ENCODE measurements around the gene DMRTA2.

DMRTA2 gene

GRCh38 chr1:50450861-50451653 lies 27.8 kb upstream of the DMRTA2 start:
- TF ChIP-seq CTCF (conservative IDR thresholded peaks at IDR 0.05; ENCODE audit: low read depth, low read length), result no peak
- H3K4me3 ChIP-seq (ENCODE audit: low read length), result no peak overlapping the region
- DNase-seq (ENCODE audit: low read depth), result no peak

- H3K4me3 ChIP-seq (ENCODE audit: low read length), result no peak overlapping the region
- DNase-seq (ENCODE audit: low read depth), result no peak
- no peak for TF ChIP-seq CTCF (conservative IDR thresholded peaks at IDR 0.05; ENCODE audit: low read depth, low read length)
Measured at GRCh38 chr1:50447961-50448360, 24.7 kb upstream of the DMRTA2 start.

GRCh38 chr1:50441183-50441582 lies 17.9 kb upstream of the DMRTA2 start:
- no peak for TF ChIP-seq CTCF (conservative IDR thresholded peaks at IDR 0.05; ENCODE audit: low read depth, low read length)
- no peak for DNase-seq (ENCODE audit: low read depth)

GRCh38 chr1:50438945-50439344 lies 15.7 kb upstream of the DMRTA2 start:
- H3K4me3 ChIP-seq (ENCODE audit: low read length), result no peak overlapping the region
- DNase-seq (ENCODE audit: low read depth), result no peak
- no peak for TF ChIP-seq CTCF (conservative IDR thresholded peaks at IDR 0.05; ENCODE audit: low read depth, low read length)

More at GRCh38 chr1:50441183-50441582, 17.9 kb upstream of the DMRTA2 start:
- no peak overlapping the region for H3K4me3 ChIP-seq (ENCODE audit: low read length)

GRCh38 chr1:50436489-50436888 lies 13.2 kb upstream of the DMRTA2 start:
- TF ChIP-seq CTCF (conservative IDR thresholded peaks at IDR 0.05; ENCODE audit: low read depth, low read length), result no peak
- no peak for DNase-seq (ENCODE audit: low read depth)
- H3K4me3 ChIP-seq (ENCODE audit: low read length), result no peak overlapping the region

GRCh38 chr1:50430010-50430405 lies 6.8 kb upstream of the DMRTA2 start:
- no peak for TF ChIP-seq CTCF (conservative IDR thresholded peaks at IDR 0.05; ENCODE audit: low read depth, low read length)
- no peak overlapping the region for H3K4me3 ChIP-seq (ENCODE audit: low read length)
- DNase-seq (ENCODE audit: low read depth), result no peak

Data from retinal pigment epithelial cell (primary cell).